Suprapubic skin (tissue), 4 donors: Measurements from ENCODE around the gene HLCS. TPM values are rescaled to one million over a fixed set of nuclear protein-coding genes. Genes with fewer than 3 reads are reported as not detected.

Experiments
- DNase-seq, 2 donors: peaks; one replicate each; pipeline ENCODE4 v3.0.0-alpha.2; 2019; ENCODE audit warnings: low spot score in 2 of 2
- H3K27ac ChIP-seq: fragments of 200-600 bp; sonication (generic); one replicate; pipeline ENCODE4 v1.5.1; 2019
- H3K27me3 ChIP-seq: fragments of 200-600 bp; sonication (generic); one replicate; pipeline ENCODE4 v1.5.1; 2019
- H3K36me3 ChIP-seq: fragments of 200-600 bp; sonication (generic); one replicate; pipeline ENCODE4 v1.5.1; 2019
- H3K4me1 ChIP-seq: fragments of 200-600 bp; sonication (generic); one replicate; pipeline ENCODE4 v1.5.1; 2019
- H3K4me3 ChIP-seq: fragments of 200-600 bp; sonication (generic); one replicate; pipeline ENCODE4 v1.5.1; 2019; ENCODE audit warnings: mild to moderate bottlenecking
- H3K9me3 ChIP-seq: fragments of 200-600 bp; sonication (generic); one replicate; pipeline ENCODE4 v1.5.1; 2019
- EP300 ChIP-seq: sonication (generic); formaldehyde crosslinking; IDR thresholded peaks from one replicate; pipeline ENCODE4 v1.6.1; 2017; ENCODE audit warnings: antibody characterized with exemption
- POLR2A ChIP-seq, 2 donors: fragments of 450-650 bp; IDR thresholded peaks; one replicate each; pipeline ENCODE4 v1.6.1; 2017; ENCODE audit warnings: antibody characterized with exemption in 2 of 2, mild to moderate bottlenecking in 2 of 2, moderate library complexity in 2 of 2
- POLR2AphosphoS5 ChIP-seq, 3 donors: sonication (generic); formaldehyde crosslinking; IDR thresholded peaks; one replicate each; pipeline ENCODE4 v1.6.1; 2017; ENCODE audit warnings: antibody characterized with exemption in 3 of 3
- WGBS: methylation state at CpG from one replicate; pipeline ENCODE4 v1.1.5; 2018; 5-methylcytosine and 5-hydroxymethylcytosine counted together
- total RNA-seq, 4 donors: library from RNA; depleted of rRNA; stranded (reverse); fragments of >200 nt; gene quantifications; one replicate each; pipeline ENCODE4 v1.1.0, GENCODE V29; 2016
- TF ChIP-seq, protein P1 (sequence below), 2 donors: fragments of 200-600 bp in 1 of 2; fragments of 450-650 bp in 1 of 2; sonication (generic) in 1 of 2; IDR thresholded peaks; one replicate each; pipeline ENCODE4 v1.5.1; 2016 to 2019; ENCODE audit warnings: antibody characterized with exemption in 2 of 2, mild to moderate bottlenecking in 1 of 2, moderate library complexity in 1 of 2

The HLCS gene
- 10 to 100 TPM in 2 of 4 donors, 1 to 10 TPM in 2; 8.4 to 16.1 (median 11.5) TPM for total RNA-seq

DNA sequence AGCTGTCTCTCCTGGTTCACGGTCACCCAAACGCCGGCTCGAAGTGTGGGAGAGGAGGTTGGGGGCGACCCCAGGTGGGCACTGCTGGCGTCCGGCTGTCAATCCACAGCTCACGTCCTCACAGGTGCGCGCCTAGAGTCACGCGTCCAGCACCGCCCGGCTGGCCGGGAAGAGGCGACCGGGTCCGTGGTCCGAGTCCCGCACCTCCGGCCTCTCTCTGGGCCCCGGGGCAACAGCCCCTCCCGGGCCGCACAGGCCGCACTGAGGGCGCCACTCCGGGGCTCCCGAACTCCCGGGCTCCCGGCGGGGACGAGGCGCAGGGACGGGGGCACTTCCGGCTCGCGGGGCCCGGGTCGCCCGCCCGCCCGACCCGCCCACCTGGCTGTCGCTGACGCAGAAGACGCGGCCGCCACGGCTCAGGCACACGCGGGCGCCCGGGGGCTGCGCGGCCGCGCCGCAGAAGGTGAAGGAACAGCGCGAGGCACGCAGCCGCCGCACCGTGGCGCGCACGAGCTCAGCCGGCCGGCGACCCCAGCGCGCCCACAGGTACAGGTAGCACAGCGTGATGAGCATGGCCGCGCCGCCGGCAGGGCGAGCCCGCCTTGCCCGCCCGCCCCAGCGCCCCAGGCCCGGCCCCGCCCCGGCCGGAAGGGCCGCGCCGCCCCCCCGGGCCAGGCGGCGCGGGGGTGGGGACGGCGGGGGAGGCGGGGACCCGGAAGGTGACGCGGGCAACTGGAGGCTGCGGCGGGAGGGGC is at the start of gene HLCS:
Gene HLCS, minus strand, starts transcription at position 604 of the 755 bp plus-strand sequence. Its CDS starts 31 bp downstream, at position 573.
- peak in 1 of 2 donors; percentile 78 for DNase-seq
- H3K27me3 ChIP-seq, result no peaks in the 10 kb centered on the region
- H3K27ac ChIP-seq, result peak within 1 kb of the TSS; percentile 74
- H3K36me3 ChIP-seq, result peaks cover 6% of the 10 kb centered on the region
- peaks cover 5% of the 10 kb centered on the region for H3K4me1 ChIP-seq
- H3K4me3 ChIP-seq, result peak within 1 kb of the TSS; percentile 85
- TF ChIP-seq EP300, result no peak
- TF ChIP-seq, protein P1, sequence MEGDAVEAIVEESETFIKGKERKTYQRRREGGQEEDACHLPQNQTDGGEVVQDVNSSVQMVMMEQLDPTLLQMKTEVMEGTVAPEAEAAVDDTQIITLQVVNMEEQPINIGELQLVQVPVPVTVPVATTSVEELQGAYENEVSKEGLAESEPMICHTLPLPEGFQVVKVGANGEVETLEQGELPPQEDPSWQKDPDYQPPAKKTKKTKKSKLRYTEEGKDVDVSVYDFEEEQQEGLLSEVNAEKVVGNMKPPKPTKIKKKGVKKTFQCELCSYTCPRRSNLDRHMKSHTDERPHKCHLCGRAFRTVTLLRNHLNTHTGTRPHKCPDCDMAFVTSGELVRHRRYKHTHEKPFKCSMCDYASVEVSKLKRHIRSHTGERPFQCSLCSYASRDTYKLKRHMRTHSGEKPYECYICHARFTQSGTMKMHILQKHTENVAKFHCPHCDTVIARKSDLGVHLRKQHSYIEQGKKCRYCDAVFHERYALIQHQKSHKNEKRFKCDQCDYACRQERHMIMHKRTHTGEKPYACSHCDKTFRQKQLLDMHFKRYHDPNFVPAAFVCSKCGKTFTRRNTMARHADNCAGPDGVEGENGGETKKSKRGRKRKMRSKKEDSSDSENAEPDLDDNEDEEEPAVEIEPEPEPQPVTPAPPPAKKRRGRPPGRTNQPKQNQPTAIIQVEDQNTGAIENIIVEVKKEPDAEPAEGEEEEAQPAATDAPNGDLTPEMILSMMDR (IDR thresholded peaks at IDR 0.05), result peak in 1 of 2 donors; percentile 46
- no peaks in the 10 kb centered on the region for H3K9me3 ChIP-seq
- WGBS, result 0% methylated on average over 13 of the region's 101 CpGs

DNA sequence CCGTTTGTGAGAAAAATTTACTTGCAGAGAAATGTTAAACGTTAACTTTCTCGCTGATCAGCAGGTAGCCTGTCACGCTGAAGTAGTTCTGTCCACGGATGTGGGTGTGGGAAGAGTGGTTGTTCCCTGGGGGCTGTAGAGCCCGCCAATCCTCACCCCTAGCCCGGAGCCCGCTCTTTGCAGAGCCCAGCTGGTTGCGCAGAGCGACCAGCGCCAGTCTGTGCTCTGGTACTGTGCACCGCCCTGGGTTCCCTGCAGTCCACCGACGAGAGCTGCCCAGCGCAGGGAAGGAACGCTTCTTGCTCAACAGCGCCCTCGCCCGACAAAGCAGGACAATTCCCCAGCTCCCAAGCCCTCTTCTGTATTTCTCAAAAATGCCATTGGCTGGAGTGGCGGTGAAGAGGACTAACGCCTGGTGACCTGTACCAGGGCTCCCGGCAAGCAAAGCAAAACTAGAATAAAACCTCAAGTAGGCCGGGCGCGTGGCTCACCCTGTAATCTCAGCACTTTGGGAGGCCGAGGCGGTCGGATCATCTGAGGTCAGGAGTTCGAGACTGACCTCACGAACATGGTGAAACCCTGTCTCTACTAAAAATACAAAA is 43.4 kb upstream of the HLCS start:
- H3K36me3 ChIP-seq, result no peaks in the 10 kb centered on the region
- peaks cover 22% of the 10 kb centered on the region for H3K4me1 ChIP-seq
- peaks cover 29% of the 10 kb centered on the region for H3K27me3 ChIP-seq
- TF ChIP-seq, protein P1 (IDR thresholded peaks at IDR 0.05), result peak; percentile 52 to 82
- no peak for TF ChIP-seq POLR2AphosphoS5 (IDR thresholded peaks at IDR 0.05)
- DNase-seq, result peak; percentile 88 to 89
- peak overlapping the region; percentile 18 for H3K4me3 ChIP-seq
- H3K27ac ChIP-seq, result no peak overlapping the region
- 15% methylated on average over 24 of the region's 30 CpGs for WGBS
- H3K9me3 ChIP-seq, result no peaks in the 10 kb centered on the region

DNA sequence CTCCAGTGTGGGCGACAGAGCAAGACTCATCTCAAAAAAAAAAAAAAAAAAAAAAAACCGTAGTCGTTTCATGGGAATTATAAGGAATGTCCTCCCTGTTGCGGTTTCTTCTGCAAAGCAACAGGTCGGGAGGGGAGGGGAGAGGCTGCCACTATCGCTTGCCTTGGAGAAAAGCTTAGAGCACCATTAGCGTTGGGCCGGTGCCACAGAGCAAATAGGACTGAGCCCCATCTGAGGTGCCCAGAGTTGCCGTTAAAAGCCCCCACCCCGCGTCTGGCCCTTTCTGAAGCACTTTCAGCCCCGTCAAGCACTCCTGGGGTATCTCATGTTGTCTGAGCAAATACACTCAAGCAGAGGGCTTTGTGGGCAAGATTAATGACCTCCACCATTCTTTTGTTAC is 42.3 kb upstream of the HLCS start:
- Histone ChIP-seq H3K4me3 (no peak overlapping the region), H3K27ac (no peak overlapping the region), H3K27me3 (peaks cover 29% of the 10 kb centered on the region), H3K36me3 (no peaks in the 10 kb centered on the region), H3K9me3 (no peaks in the 10 kb centered on the region), H3K4me1 (peaks cover 22% of the 10 kb centered on the region)
- 95% methylated on average over 12 of the region's 12 CpGs for WGBS
- no peak for DNase-seq
- TF ChIP-seq POLR2A (IDR thresholded peaks at IDR 0.05) (no peak), EP300 (no peak)
- TF ChIP-seq, protein P1 (IDR thresholded peaks at IDR 0.05), result no peak

DNA sequence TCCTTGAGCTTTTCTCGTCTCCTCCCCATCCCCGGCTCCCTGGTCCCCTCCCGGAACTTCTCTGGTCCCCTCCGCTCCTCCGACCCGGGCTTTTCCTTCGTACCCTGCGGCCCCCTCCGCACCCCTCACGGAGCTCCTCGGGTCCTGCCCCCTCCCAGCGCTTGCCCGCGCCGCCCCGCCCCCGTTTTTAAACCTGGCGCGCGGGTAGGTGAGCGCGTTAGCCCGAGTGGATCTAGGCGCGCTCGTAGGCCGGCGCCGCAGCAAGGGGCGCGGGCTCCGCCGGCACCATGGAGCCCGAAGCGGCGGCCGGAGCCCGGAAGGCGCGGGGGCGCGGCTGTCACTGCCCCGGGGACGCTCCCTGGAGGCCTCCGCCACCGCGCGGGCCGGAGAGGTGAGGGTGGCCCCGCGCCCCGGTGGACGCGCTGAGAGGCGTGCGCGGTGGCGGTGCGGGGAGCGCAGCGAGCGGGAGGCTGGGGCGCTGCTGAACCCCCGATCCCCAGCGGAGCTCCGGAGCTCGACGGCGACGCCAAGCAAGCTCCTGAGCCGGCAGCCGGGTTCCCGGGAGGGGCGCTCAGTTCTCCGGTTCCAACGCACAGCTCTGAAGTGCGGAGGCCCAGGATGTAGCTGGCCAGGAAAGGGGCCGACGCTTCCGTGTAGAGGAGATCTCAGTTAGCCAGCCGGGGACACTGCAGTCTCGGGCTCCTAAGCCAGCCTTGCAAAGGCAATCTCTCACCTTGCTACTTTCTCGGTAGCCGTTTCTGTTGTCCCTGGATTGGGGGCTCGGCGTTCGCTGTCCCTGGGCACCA is 40.2 kb upstream of the HLCS start, which contains the start of gene RIPPLY3:
Gene RIPPLY3, plus strand, starts transcription at position 217 of the 806 bp plus-strand sequence. Its CDS starts 71 bp downstream, at position 288.
- Histone ChIP-seq H3K4me1 (peaks cover 22% of the 10 kb centered on the region), H3K9me3 (no peaks in the 10 kb centered on the region), H3K36me3 (no peaks in the 10 kb centered on the region), H3K27me3 (peaks cover 26% of the 10 kb centered on the region), H3K4me3 (peak within 1 kb of the TSS; percentile 67), H3K27ac (no peak within 1 kb of the TSS)
- no peak for DNase-seq
- no peak for TF ChIP-seq POLR2A (IDR thresholded peaks at IDR 0.05)
- TF ChIP-seq, protein P1 (IDR thresholded peaks at IDR 0.05), result no peak
- 5% methylated on average over 33 of the region's 87 CpGs for WGBS
